IPS DF 19.7 (cell line): ENCODE measurements around the gene POF1B.
"Not testable (repeated sequence)": the region's sequence is repeated elsewhere in the genome, so short reads cannot be mapped to it uniquely, and the experiment has no call there.

Experiments
- DNase-seq: peaks from one replicate; pipeline ENCODE4 v3.0.0-alpha.2; 2013; ENCODE audit warnings: low read depth, low spot score

POF1B gene

GRCh38 chrX:85379174-85379907, at the start of gene POF1B:
Gene POF1B (minus strand): TSS chrX:85379665. CDS start chrX:85379454, 211 bp downstream.
- DNase-seq = no peak

- DNase-seq = no peak
Measured at GRCh38 chrX:85429066-85429465, 49.6 kb upstream of the POF1B start.

GRCh38 chrX:85419293-85419692, 39.8 kb upstream of the POF1B start:
- DNase-seq = no peak

- no peak for DNase-seq
Measured at GRCh38 chrX:85391878-85392238, 12.4 kb upstream of the POF1B start.

- DNase-seq = no peak
Measured at GRCh38 chrX:85391185-85391877, 11.9 kb upstream of the POF1B start.

- no peak for DNase-seq
Measured at GRCh38 chrX:85381602-85382001, 2.1 kb upstream of the POF1B start.

- no peak for DNase-seq
Measured at GRCh38 chrX:85378461-85378860, 1.0 kb downstream of the POF1B start.

- no peak for DNase-seq
Measured at GRCh38 chrX:85375333-85375738, 4.1 kb downstream of the POF1B start.

GRCh38 chrX:85365370-85365995, 14.0 kb downstream of the POF1B start:
- DNase-seq = no peak

GRCh38 chrX:85359051-85359450, 20.4 kb downstream of the POF1B start:
- DNase-seq = no peak

GRCh38 chrX:85345523-85345922, 33.9 kb downstream of the POF1B start:
- DNase-seq = no peak

- DNase-seq = no peak
Measured at GRCh38 chrX:85327060-85327333, 52.5 kb downstream of the POF1B start.

GRCh38 chrX:85326234-85327059, 53.0 kb downstream of the POF1B start:
- no peak for DNase-seq

GRCh38 chrX:85311348-85311747, 68.1 kb downstream of the POF1B start:
- not testable (repeated sequence) for DNase-seq

- no peak for DNase-seq
Measured at GRCh38 chrX:85309717-85310116, 69.7 kb downstream of the POF1B start.

GRCh38 chrX:85303544-85303943, 75.9 kb downstream of the POF1B start:
- DNase-seq = no peak

- DNase-seq = no peak
Measured at GRCh38 chrX:85288992-85289723, 90.3 kb downstream of the POF1B start.

- not testable (repeated sequence) for DNase-seq
Measured at GRCh38 chrX:85285286-85285685, 94.2 kb downstream of the POF1B start.

GRCh38 chrX:85244450-85245211, 134.8 kb downstream of the POF1B start:
- no peak for DNase-seq

- peak; percentile 57 for DNase-seq
Measured at GRCh38 chrX:85243761-85244449, 135.6 kb downstream of the POF1B start, which contains the start of the genes SATL1 and ZNF711. Gene SATL1 (minus strand): TSS chrX:85243779. CDS start chrX:85108968, 134,811 bp downstream. Gene ZNF711 (plus strand): TSS chrX:85243991. CDS start chrX:85247573, 3,582 bp downstream.
